ENCODE data around the gene CFAP299.

DNA sequence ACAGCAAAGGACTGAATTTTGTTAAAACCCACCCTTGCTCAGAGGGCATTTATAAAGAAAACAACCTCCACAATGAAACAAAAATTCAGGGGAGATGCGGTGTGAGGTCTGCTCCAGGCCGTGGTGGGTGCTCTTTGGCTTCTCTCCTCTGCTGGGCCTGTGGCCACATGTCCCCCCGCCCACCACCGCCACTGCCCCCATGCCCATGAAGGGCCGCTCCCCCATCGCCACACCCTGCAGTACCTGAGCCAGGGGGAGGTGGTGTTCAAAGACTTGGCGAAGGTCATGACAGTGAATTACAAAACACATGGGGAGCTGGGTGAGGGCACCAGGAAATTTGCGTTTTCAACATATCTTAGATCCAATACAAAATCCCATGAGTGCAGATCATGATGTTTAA is 14.2 kb upstream of the CFAP299 start:
- TF ChIP-seq CTCF (IDR thresholded peaks at IDR 0.05) (no peak), ZFX (IDR thresholded peaks at IDR 0.05; ENCODE audit: borderline replicate concordance) (no peak)
